ENCODE results near the gene SCD5. TPM values are rescaled to one million over a fixed set of nuclear protein-coding genes. Genes with fewer than 3 reads are reported as not detected.

The SCD5 gene
- total RNA-seq, 1 donor from 2014 or later: 14.6 TPM

GRCh38 chr4:82639971-82640370 is 158.6 kb downstream of the SCD5 start:
- TF ChIP-seq, protein P1, sequence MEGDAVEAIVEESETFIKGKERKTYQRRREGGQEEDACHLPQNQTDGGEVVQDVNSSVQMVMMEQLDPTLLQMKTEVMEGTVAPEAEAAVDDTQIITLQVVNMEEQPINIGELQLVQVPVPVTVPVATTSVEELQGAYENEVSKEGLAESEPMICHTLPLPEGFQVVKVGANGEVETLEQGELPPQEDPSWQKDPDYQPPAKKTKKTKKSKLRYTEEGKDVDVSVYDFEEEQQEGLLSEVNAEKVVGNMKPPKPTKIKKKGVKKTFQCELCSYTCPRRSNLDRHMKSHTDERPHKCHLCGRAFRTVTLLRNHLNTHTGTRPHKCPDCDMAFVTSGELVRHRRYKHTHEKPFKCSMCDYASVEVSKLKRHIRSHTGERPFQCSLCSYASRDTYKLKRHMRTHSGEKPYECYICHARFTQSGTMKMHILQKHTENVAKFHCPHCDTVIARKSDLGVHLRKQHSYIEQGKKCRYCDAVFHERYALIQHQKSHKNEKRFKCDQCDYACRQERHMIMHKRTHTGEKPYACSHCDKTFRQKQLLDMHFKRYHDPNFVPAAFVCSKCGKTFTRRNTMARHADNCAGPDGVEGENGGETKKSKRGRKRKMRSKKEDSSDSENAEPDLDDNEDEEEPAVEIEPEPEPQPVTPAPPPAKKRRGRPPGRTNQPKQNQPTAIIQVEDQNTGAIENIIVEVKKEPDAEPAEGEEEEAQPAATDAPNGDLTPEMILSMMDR (IDR thresholded peaks at IDR 0.05; ENCODE audit: unreplicated experiment): no peak
- Mint-ChIP-seq H3K27me3 (peaks cover 7% of the 10 kb centered on the region), H3K4me1 (ENCODE audit: low read depth) (no peaks in the 10 kb centered on the region), H3K9me3 (ENCODE audit: low read depth) (no peaks in the 10 kb centered on the region), H3K36me3 (ENCODE audit: insufficient read depth) (peaks cover under 1% of the 10 kb centered on the region), H3K27ac (no peak overlapping the region), H3K4me3 (ENCODE audit: low read depth) (no peak overlapping the region)
- DNase-seq (ENCODE audit: low spot score, unreplicated experiment): no peak

DNA sequence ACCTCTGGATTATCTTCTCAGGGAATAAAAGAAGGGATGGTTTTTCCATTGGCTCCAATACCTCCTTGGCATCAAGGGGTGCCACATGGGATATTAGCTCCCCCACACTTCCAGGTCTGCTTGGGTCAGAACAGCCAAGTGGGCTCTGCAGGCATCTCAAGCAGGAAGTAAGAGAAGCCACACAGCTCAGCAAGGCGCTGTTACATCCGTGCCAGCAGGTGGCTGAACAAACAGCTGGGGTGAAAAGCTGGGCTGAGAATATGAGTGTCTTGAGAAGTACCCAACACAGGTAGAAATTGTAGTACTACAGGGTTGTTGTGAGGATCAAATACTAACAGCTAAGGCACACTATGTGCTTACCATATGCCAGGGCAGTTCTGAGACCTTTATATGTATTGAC is 160.1 kb downstream of the SCD5 start:
- no peak overlapping the region for H3K4me3 Mint-ChIP-seq (ENCODE audit: low read depth)
- DNase-seq (ENCODE audit: low spot score, unreplicated experiment): no peak
- H3K36me3 Mint-ChIP-seq (ENCODE audit: insufficient read depth): peaks cover 1% of the 10 kb centered on the region
- H3K9me3 Mint-ChIP-seq (ENCODE audit: low read depth): no peaks in the 10 kb centered on the region
- H3K27me3 Mint-ChIP-seq: peaks cover 7% of the 10 kb centered on the region
- H3K27ac Mint-ChIP-seq: no peak overlapping the region
- no peaks in the 10 kb centered on the region for H3K4me1 Mint-ChIP-seq (ENCODE audit: low read depth)
- TF ChIP-seq, protein P1 (IDR thresholded peaks at IDR 0.05; ENCODE audit: unreplicated experiment): no peak

- H3K4me1 Mint-ChIP-seq (ENCODE audit: low read depth): peaks cover 20% of the 10 kb centered on the region
- TF ChIP-seq, protein P1 (IDR thresholded peaks at IDR 0.05; ENCODE audit: unreplicated experiment): no peak
- H3K27me3 Mint-ChIP-seq: peaks cover 23% of the 10 kb centered on the region
- H3K27ac Mint-ChIP-seq: peak overlapping the region; percentile 51
- DNase-seq (ENCODE audit: low spot score, unreplicated experiment): no peak
- H3K36me3 Mint-ChIP-seq (ENCODE audit: insufficient read depth): peaks cover 6% of the 10 kb centered on the region
- peaks cover 5% of the 10 kb centered on the region for H3K9me3 Mint-ChIP-seq (ENCODE audit: low read depth)
- no peak overlapping the region for H3K4me3 Mint-ChIP-seq (ENCODE audit: low read depth)
Measured at GRCh38 chr4:82630079-82630478, 168.5 kb downstream of the SCD5 start.

DNA sequence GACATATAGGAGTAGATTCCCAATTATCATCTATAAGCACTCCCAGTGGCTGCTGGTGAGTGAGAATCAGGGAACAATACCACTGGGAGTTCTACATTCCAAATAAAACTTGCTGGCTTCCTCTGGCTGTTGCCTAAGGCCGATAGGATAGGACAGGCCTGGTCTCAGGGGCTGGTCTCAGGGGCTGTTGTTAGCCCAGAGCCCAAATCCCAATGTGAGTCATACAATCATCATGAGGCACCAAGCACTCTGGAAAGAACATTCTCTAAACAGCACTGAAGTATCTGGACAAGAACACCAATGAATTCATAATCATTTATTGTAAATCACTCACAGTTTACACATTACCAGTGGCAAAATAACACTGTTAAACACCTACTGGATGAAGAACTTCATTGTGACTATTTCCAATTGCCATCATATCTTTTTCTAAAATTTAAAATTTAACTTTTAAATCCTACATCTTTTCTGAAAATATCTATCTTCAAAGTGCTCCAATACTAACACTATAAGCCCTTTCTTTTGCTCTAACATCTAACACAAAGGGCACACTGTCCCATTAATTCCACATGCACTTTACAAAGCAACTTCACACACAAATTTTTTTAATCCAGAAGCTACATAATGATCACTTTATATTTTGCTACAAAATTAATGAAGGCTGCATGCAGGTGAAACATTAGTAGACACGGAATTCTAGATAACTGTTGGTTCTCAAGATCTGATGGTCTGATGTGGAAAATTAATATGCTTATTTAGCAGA is 169.2 kb downstream of the SCD5 start:
- peaks cover 5% of the 10 kb centered on the region for H3K9me3 Mint-ChIP-seq (ENCODE audit: low read depth)
- peaks cover 4% of the 10 kb centered on the region for H3K36me3 Mint-ChIP-seq (ENCODE audit: insufficient read depth)
- no peak overlapping the region for H3K4me3 Mint-ChIP-seq (ENCODE audit: low read depth)
- DNase-seq (ENCODE audit: low spot score, unreplicated experiment): no peak
- TF ChIP-seq, protein P1 (IDR thresholded peaks at IDR 0.05; ENCODE audit: unreplicated experiment): no peak
- peak overlapping the region; percentile 86 for H3K27ac Mint-ChIP-seq
- peaks cover 23% of the 10 kb centered on the region for H3K27me3 Mint-ChIP-seq
- H3K4me1 Mint-ChIP-seq (ENCODE audit: low read depth): peaks cover 20% of the 10 kb centered on the region

DNA sequence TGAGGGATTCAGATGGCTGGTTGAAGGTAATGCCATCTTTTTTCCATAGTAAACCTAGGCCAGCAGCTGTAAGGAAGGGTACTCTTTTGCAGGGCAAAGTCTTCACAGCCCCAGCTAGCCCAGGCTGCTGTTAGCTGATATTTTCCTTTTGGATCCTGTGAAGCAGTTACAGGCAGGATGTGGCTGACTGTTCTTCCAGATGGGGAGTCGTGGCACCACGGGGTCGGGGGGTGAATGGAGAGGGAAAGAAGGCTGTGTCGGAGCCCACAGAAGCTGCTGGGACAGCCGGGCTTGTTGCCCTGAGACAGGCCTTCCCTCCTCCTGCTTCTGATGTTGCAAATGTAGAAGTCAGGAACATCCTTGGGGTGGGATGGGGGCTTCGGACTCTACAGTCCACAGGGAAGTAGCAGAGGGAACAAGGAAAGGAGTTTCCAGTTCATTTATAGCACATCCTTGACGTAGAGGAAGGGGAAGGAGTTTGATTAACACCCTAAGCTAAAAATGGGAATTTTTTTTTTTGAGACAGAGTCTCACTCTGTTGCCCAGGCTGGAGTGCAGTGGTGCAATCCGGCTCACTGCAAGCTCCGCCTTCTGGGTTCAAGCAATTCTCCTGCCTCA is 172.2 kb downstream of the SCD5 start:
- TF ChIP-seq, protein P1 (IDR thresholded peaks at IDR 0.05; ENCODE audit: unreplicated experiment): no peak
- peaks cover 26% of the 10 kb centered on the region for H3K27me3 Mint-ChIP-seq
- no peaks in the 10 kb centered on the region for H3K9me3 Mint-ChIP-seq (ENCODE audit: low read depth)
- H3K4me1 Mint-ChIP-seq (ENCODE audit: low read depth): peaks cover 19% of the 10 kb centered on the region
- DNase-seq (ENCODE audit: low spot score, unreplicated experiment): no peak
- H3K4me3 Mint-ChIP-seq (ENCODE audit: low read depth): no peak overlapping the region
- no peaks in the 10 kb centered on the region for H3K36me3 Mint-ChIP-seq (ENCODE audit: insufficient read depth)
- no peak overlapping the region for H3K27ac Mint-ChIP-seq
